Naive thymus-derived CD8-positive, alpha-beta T cell (primary cell): ENCODE results near the gene GATM. TPM values are rescaled to one million over a fixed set of nuclear protein-coding genes. Genes with fewer than 3 reads are reported as not detected.

ENCODE experiments used
- ATAC-seq, 2 donors: fragments of 150-1000 bp; cut with Tn5 transposase in 1 of 2; sonication (Bioruptor Pico), chemical (Tn5 transposase) in 1 of 2; 1 replicate in 1 of 2; 2 replicates in 1 of 2; pipeline ENCODE4 v1.10.0; 2021; ENCODE audit warnings: mild to moderate bottlenecking in 2 of 2, moderate library complexity in 2 of 2
- POLR2A ChIA-PET: fragments of 350-600 bp; sonication (Branson Sonifier 250); formaldehyde crosslinking; loops from one replicate; lab custom pipeline; 2021; ENCODE audit warnings: antibody characterized with exemption; lab: Charles Lee
- DNase-seq, 10 donors: peaks; one replicate each; pipeline versions ENCODE4 v3.0.0 to v3.0.0-alpha.2; 2020 to 2022
- H3K27ac Mint-ChIP-seq, 10 donors: one replicate each; pipeline ENCODE4 v1.8.0; 2020 to 2022; ENCODE audit warnings: mild to moderate bottlenecking in 10 of 10, mixed read lengths in 10 of 10, moderate library complexity in 4 of 10, inconsistent platforms in 1 of 10
- H3K27me3 Mint-ChIP-seq, 5 donors: one replicate each; pipeline ENCODE4 v1.8.0; 2021 to 2022; ENCODE audit warnings: mixed read lengths in 5 of 5
- H3K36me3 Mint-ChIP-seq, 3 donors: one replicate each; pipeline ENCODE4 v1.8.0; 2020 to 2022; ENCODE audit warnings: mixed read lengths in 3 of 3, mild to moderate bottlenecking in 2 of 3, inconsistent platforms in 1 of 3
- H3K4me1 Mint-ChIP-seq, 4 donors: one replicate each; pipeline ENCODE4 v1.8.0; 2021 to 2022; ENCODE audit warnings: mixed read lengths in 4 of 4
- H3K4me3 Mint-ChIP-seq, 10 donors: one replicate each; pipeline ENCODE4 v1.8.0; 2020 to 2022; ENCODE audit warnings: mild to moderate bottlenecking in 10 of 10, mixed read lengths in 10 of 10, moderate library complexity in 6 of 10, inconsistent platforms in 1 of 10
- H3K9me3 Mint-ChIP-seq, 9 donors: one replicate each; pipeline ENCODE4 v1.8.0; 2020 to 2022; ENCODE audit warnings: mixed read lengths in 9 of 9, mild to moderate bottlenecking in 3 of 9, inconsistent platforms in 1 of 9, moderate library complexity in 1 of 9
- polyA plus RNA-seq, 3 donors: library from polyadenylated mRNA; unstranded; fragments of 300-500 nt; fragmentation: Illumina TruSeq; gene quantifications; one replicate each; pipeline ENCODE4 v1.2.3, GENCODE V29; 2021
- total RNA-seq, 8 experiments: library from RNA in 2 of 8; stranded (reverse) in 2 of 8; gene quantifications; one replicate each; pipeline ENCODE4 v1.2.3 and lab custom pipeline; 2021 to 2026

GATM gene
- total and polyA plus RNA-seq, 5 experiments from 2014 or later: 0.48 to 5.3 (median 4.0) TPM; not detected in 1

- H3K4me3 Mint-ChIP-seq: no peak overlapping the region
- no peak for ATAC-seq
- H3K27me3 Mint-ChIP-seq: peaks cover 0 to 3% (median 1%) of the 10 kb centered on the region in 5 donors
- peaks cover 0 to 5% (median 0%) of the 10 kb centered on the region in 9 donors for H3K9me3 Mint-ChIP-seq
- peaks cover 0 to 5% (median 0%) of the 10 kb centered on the region in 3 donors for H3K36me3 Mint-ChIP-seq
- POLR2A ChIA-PET: no interaction called here
- no peak overlapping the region for H3K27ac Mint-ChIP-seq
- H3K4me1 Mint-ChIP-seq: peaks cover 3 to 12% (median 9%) of the 10 kb centered on the region in 4 donors
- no peak for DNase-seq
Observed at GRCh38 chr15:45340429-45340828, 37.9 kb downstream of the GATM start.

GRCh38 chr15:45338417-45338816 lies 39.9 kb downstream of the GATM start:
- peak overlapping the region in 2 of 10 donors; percentile 1 to 34 for H3K4me3 Mint-ChIP-seq
- POLR2A ChIA-PET: no interaction called here

GRCh38 chr15:45337224-45337623 lies 41.1 kb downstream of the GATM start:
- DNase-seq (no peak), ATAC-seq (no peak)
- Mint-ChIP-seq H3K27me3 (no peaks in the 10 kb centered on the region), H3K36me3 (peaks cover 0 to 5% (median 0%) of the 10 kb centered on the region in 3 donors), H3K27ac (peak overlapping the region in 1 of 10 donors; percentile 65), H3K4me1 (peaks cover 3 to 16% (median 13%) of the 10 kb centered on the region in 4 donors), H3K9me3 (peaks cover 0 to 5% (median 0%) of the 10 kb centered on the region in 9 donors), H3K4me3 (no peak overlapping the region)
- POLR2A ChIA-PET: no interaction called here

More at GRCh38 chr15:45338417-45338816, 39.9 kb downstream of the GATM start:
- DNase-seq (peak in 2 of 10 donors; percentile 22 to 23), ATAC-seq (peak in 1 of 2 donors; percentile 82)
- peaks cover 3 to 16% (median 13%) of the 10 kb centered on the region in 4 donors for H3K4me1 Mint-ChIP-seq
- peak overlapping the region in 1 of 10 donors; percentile 65 for H3K27ac Mint-ChIP-seq
- peaks cover 0 to 5% (median 0%) of the 10 kb centered on the region in 3 donors for H3K36me3 Mint-ChIP-seq
- peaks cover 0 to 2% (median 0%) of the 10 kb centered on the region in 5 donors for H3K27me3 Mint-ChIP-seq
- H3K9me3 Mint-ChIP-seq: peaks cover 0 to 5% (median 0%) of the 10 kb centered on the region in 9 donors

- DNase-seq (no peak), ATAC-seq (no peak)
- H3K9me3 Mint-ChIP-seq: peaks cover 0 to 5% (median 0%) of the 10 kb centered on the region in 9 donors
- peaks cover 0 to 5% (median 0%) of the 10 kb centered on the region in 3 donors for H3K36me3 Mint-ChIP-seq
- H3K4me3 Mint-ChIP-seq: no peak overlapping the region
- H3K27me3 Mint-ChIP-seq: peaks cover 0 to 6% (median 0%) of the 10 kb centered on the region in 5 donors
- H3K27ac Mint-ChIP-seq: no peak overlapping the region
- H3K4me1 Mint-ChIP-seq: peaks cover 3 to 12% (median 8%) of the 10 kb centered on the region in 4 donors
- POLR2A ChIA-PET: no interaction called here
Observed at GRCh38 chr15:45333550-45333949, 44.8 kb downstream of the GATM start.

- H3K9me3 Mint-ChIP-seq: peaks cover 0 to 1% (median 0%) of the 10 kb centered on the region in 9 donors
- H3K4me3 Mint-ChIP-seq: no peak overlapping the region
- peaks cover 0 to 12% (median 6%) of the 10 kb centered on the region in 5 donors for H3K27me3 Mint-ChIP-seq
- POLR2A ChIA-PET: no interaction called here
- peaks cover 0 to 8% (median 3%) of the 10 kb centered on the region in 4 donors for H3K4me1 Mint-ChIP-seq
- no peaks in the 10 kb centered on the region for H3K36me3 Mint-ChIP-seq
- H3K27ac Mint-ChIP-seq: no peak overlapping the region
- no peak for ATAC-seq
- DNase-seq: no peak
Observed at GRCh38 chr15:45332694-45333093, 45.6 kb downstream of the GATM start.

GRCh38 chr15:45331972-45332371 lies 46.4 kb downstream of the GATM start:
- DNase-seq: no peak
- ATAC-seq: no peak
- H3K27me3 Mint-ChIP-seq: peaks cover 0 to 15% (median 6%) of the 10 kb centered on the region in 5 donors

GRCh38 chr15:45328663-45329062 lies 49.7 kb downstream of the GATM start:
- Mint-ChIP-seq H3K4me3 (no peak overlapping the region), H3K4me1 (peaks cover 0 to 1% (median 0%) of the 10 kb centered on the region in 4 donors), H3K9me3 (peaks cover 0 to 1% (median 0%) of the 10 kb centered on the region in 9 donors), H3K27ac (no peak overlapping the region), H3K27me3 (peaks cover 2 to 32% (median 22%) of the 10 kb centered on the region in 5 donors), H3K36me3 (peaks cover 0 to 4% (median 0%) of the 10 kb centered on the region in 3 donors)
- POLR2A ChIA-PET: interaction anchor here (0.6 kb wide), 1 partner anchor 293 kb away, joined by 3 read pairs; no protein-coding TSS in a partner anchor
- no peak for DNase-seq
- no peak for ATAC-seq

More at GRCh38 chr15:45331972-45332371, 46.4 kb downstream of the GATM start:
- Mint-ChIP-seq H3K36me3 (peaks cover 0 to 3% (median 0%) of the 10 kb centered on the region in 3 donors), H3K4me3 (no peak overlapping the region), H3K9me3 (peaks cover 0 to 1% (median 0%) of the 10 kb centered on the region in 9 donors), H3K27ac (no peak overlapping the region), H3K4me1 (peaks cover 0 to 7% (median 2%) of the 10 kb centered on the region in 4 donors)
- POLR2A ChIA-PET: no interaction called here

GRCh38 chr15:45326741-45327140 lies 51.6 kb downstream of the GATM start:
- Mint-ChIP-seq H3K27me3 (peaks cover 5 to 37% (median 25%) of the 10 kb centered on the region in 5 donors), H3K4me1 (no peaks in the 10 kb centered on the region), H3K36me3 (peaks cover 0 to 4% (median 0%) of the 10 kb centered on the region in 3 donors), H3K4me3 (no peak overlapping the region), H3K9me3 (peaks cover 0 to 1% (median 0%) of the 10 kb centered on the region in 9 donors), H3K27ac (no peak overlapping the region)
- POLR2A ChIA-PET: interaction anchor here (0.7 kb wide), 1 partner anchor 70 kb away, joined by 3 read pairs; no protein-coding TSS in a partner anchor
- DNase-seq (no peak), ATAC-seq (no peak)

GRCh38 chr15:45326280-45326679 lies 52.1 kb downstream of the GATM start:
- no peak for ATAC-seq
- no peaks in the 10 kb centered on the region for H3K4me1 Mint-ChIP-seq
- no peak for DNase-seq
- no peak overlapping the region for H3K4me3 Mint-ChIP-seq
- H3K27me3 Mint-ChIP-seq: peaks cover 5 to 41% (median 21%) of the 10 kb centered on the region in 5 donors
- POLR2A ChIA-PET: no interaction called here
- H3K27ac Mint-ChIP-seq: no peak overlapping the region
- peaks cover 0 to 4% (median 0%) of the 10 kb centered on the region in 3 donors for H3K36me3 Mint-ChIP-seq
- peaks cover 0 to 1% (median 0%) of the 10 kb centered on the region in 9 donors for H3K9me3 Mint-ChIP-seq

GRCh38 chr15:45320581-45321205 lies 57.7 kb downstream of the GATM start:
- Mint-ChIP-seq H3K27ac (peak overlapping the region in 1 of 10 donors; percentile 55), H3K4me3 (no peak overlapping the region), H3K36me3 (no peaks in the 10 kb centered on the region), H3K9me3 (no peaks in the 10 kb centered on the region), H3K27me3 (peaks cover 9 to 33% (median 21%) of the 10 kb centered on the region in 5 donors), H3K4me1 (no peaks in the 10 kb centered on the region)
- DNase-seq: no peak
- POLR2A ChIA-PET: no interaction called here
- no peak for ATAC-seq

GRCh38 chr15:45319472-45320214 lies 58.7 kb downstream of the GATM start:
- H3K4me1 Mint-ChIP-seq: no peaks in the 10 kb centered on the region
- no peak overlapping the region for H3K4me3 Mint-ChIP-seq
- no peaks in the 10 kb centered on the region for H3K9me3 Mint-ChIP-seq
- no peaks in the 10 kb centered on the region for H3K36me3 Mint-ChIP-seq
- ATAC-seq (no peak), DNase-seq (no peak)
- H3K27me3 Mint-ChIP-seq: peaks cover 16 to 36% (median 21%) of the 10 kb centered on the region in 5 donors
- no peak overlapping the region for H3K27ac Mint-ChIP-seq
- POLR2A ChIA-PET: no interaction called here

- POLR2A ChIA-PET: no interaction called here
- H3K27ac Mint-ChIP-seq: no peak overlapping the region
- no peaks in the 10 kb centered on the region for H3K36me3 Mint-ChIP-seq
- ATAC-seq (no peak), DNase-seq (no peak)
- H3K9me3 Mint-ChIP-seq: peaks cover 0 to 4% (median 0%) of the 10 kb centered on the region in 9 donors
- H3K4me1 Mint-ChIP-seq: no peaks in the 10 kb centered on the region
- peaks cover 13 to 24% (median 17%) of the 10 kb centered on the region in 5 donors for H3K27me3 Mint-ChIP-seq
- H3K4me3 Mint-ChIP-seq: no peak overlapping the region
Observed at GRCh38 chr15:45314960-45315359, 63.4 kb downstream of the GATM start.
